Fibroblast of mammary gland (primary cell): ENCODE results near the gene TRIM40.

ENCODE experiments used
- DNase-seq: peaks from one replicate; pipeline ENCODE4 v3.0.0-alpha.2; 2010; ENCODE audit warnings: low read depth
- H3K4me3 ChIP-seq: 2 replicates; pipeline ENCODE4 v1.5.1; 2011; ENCODE audit warnings: low read depth, mild to moderate bottlenecking, low read length, moderate library complexity; ENCODE audit not compliant: control insufficient read depth
- CTCF ChIP-seq: conservative IDR thresholded peaks from 2 replicates; pipeline ENCODE4 v1.5.1; 2011; ENCODE audit warnings: low read depth, low read length, inconsistent platforms; ENCODE audit not compliant: control insufficient read depth, insufficient read depth

The TRIM40 gene

DNA sequence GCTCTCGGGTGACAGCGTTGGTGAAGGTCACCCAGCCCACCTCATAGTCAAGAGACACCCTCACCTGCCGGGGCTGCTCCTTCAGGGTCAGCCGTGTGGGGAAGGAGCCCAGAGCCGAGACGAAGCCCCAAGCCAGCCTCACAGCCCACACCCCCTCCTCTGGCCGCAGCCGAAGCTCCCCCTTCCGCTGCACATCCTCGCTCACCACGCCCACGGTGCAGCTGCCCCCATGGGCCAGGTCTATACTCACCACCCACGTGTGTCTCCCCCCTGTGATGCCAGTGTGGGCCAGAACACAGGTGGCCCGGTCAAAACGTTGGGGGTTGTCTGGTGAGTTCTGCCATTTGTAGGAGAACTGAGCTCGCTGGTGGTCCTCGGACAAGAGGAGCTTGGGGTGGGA, 18.1 kb downstream of the TRIM40 start:
- no peak overlapping the region for H3K4me3 ChIP-seq
- no peak for DNase-seq
- TF ChIP-seq CTCF: no peak

DNA sequence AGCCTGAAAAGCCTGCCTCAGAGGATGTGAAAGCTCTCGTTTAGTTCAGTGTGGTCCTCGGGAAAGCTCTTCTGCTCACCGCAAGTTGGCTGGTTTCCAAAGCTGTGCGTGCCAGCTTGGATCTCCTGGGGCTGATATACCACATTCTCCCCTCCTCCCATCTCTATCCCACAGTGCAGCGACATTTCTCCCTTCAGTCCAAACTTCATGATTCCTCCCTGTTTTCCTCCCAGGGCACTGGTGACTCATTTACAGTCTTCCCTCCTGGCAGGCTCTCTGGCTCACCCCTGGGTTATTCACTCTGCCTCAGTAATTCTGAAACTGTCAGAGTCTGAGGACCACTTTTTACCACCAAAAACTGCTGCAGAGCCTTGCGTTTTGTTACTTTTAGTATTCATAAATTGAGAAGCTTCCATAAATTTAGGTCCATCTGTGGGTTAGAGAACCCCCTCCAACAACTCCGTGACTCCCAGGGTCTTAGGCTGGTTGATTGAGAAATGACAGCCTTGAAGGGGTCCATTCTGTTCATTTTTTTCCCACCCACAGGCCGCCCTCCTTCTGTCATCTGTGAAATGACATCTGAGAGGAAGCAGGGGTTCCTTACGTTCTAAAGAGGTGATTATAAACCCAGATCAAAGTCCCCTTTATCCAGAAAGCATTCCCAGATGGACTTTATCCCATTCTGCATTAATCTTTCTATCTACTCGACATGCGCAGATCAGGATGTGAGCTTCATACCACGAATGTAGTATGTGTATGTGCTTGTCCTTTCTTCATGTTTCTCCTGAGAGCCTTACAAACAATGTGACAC, 19.0 kb downstream of the TRIM40 start:
- no peak overlapping the region for H3K4me3 ChIP-seq
- TF ChIP-seq CTCF: no peak
- DNase-seq: peak; percentile 78

DNA sequence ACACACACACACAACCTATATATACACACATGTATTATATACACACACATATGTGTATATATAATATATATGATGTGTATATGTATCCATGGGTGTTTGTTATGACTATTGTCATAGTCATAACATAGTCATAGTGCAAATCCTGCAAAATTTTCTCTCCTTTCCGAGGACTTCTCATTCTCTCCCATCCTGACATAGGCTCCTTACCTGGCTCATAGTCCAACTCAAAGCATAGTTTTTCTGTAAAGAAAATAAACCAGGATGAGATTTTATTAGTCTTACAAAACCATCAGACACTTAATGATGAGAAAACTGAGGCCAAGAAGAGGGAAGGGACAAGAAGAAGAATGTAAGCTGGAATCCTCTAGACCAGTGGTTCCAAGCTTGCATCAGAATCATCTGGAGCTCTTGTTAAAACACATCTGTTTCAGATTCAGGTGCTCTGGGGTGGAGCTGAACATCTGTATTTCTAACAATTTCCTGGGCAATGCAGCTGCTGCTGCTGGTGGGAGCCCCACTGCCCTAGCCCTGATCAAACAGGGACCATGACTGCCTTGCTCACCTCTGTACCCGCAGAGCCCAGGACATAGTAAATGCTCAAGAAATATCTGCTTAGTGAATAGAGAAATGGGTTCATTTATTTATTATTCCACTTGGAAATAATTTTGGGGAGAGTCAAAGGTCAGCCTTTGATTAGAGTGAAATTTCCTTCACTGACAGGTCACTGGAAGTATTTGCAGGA, 19.8 kb downstream of the TRIM40 start:
- TF ChIP-seq CTCF: no peak
- DNase-seq: no peak
- H3K4me3 ChIP-seq: no peak overlapping the region

DNA sequence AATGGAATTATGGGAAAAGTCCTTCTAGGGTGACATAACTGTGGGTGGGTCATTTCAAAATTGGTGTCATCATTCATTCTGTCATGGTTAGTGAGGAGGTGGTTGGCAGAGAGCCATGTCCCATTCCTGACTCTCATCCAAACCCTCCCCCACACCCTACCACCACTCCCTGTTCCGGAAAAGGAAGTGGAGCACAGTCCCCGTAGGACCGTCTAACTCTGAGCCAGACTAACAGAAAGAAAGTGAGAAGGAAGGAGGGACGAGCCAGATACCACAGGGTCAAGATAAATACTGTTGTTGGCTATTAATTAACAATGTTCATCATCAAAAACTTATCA, 20.3 kb downstream of the TRIM40 start:
- peak; percentile 67 for DNase-seq
- H3K4me3 ChIP-seq: no peak overlapping the region
- no peak for TF ChIP-seq CTCF

- DNase-seq: no peak
- TF ChIP-seq CTCF: no peak
- no peak overlapping the region for H3K4me3 ChIP-seq
Observed at GRCh38 chr6:30156774-30157173, 20.8 kb downstream of the TRIM40 start.

- DNase-seq: no peak
- no peak for TF ChIP-seq CTCF
Observed at GRCh38 chr6:30157581-30157980, 21.6 kb downstream of the TRIM40 start.

More at GRCh38 chr6:30157581-30157980, 21.6 kb downstream of the TRIM40 start:
- no peak overlapping the region for H3K4me3 ChIP-seq
